Measurements from ENCODE around the gene TOMM34.

DNA sequence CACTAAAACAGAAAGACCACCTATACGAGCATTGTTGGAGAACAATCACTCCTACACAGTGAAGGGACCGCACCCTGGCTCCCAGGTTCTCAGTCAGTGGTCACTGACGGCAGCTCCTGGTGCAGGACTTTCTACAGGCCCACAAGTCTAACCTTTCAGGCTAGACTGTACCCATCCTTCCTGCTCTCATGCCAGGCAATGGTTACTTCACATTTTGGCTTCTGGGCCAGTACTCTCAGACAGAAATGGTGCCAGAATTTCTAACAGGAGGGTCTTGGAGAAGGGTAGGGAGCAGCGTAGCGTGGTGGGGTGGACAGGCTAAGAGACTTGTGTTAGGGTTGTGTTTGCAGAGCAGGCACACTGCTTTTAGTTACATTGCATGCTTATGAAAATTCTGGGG is 12.1 kb downstream of the TOMM34 start:
- TF ChIP-seq, protein P1, sequence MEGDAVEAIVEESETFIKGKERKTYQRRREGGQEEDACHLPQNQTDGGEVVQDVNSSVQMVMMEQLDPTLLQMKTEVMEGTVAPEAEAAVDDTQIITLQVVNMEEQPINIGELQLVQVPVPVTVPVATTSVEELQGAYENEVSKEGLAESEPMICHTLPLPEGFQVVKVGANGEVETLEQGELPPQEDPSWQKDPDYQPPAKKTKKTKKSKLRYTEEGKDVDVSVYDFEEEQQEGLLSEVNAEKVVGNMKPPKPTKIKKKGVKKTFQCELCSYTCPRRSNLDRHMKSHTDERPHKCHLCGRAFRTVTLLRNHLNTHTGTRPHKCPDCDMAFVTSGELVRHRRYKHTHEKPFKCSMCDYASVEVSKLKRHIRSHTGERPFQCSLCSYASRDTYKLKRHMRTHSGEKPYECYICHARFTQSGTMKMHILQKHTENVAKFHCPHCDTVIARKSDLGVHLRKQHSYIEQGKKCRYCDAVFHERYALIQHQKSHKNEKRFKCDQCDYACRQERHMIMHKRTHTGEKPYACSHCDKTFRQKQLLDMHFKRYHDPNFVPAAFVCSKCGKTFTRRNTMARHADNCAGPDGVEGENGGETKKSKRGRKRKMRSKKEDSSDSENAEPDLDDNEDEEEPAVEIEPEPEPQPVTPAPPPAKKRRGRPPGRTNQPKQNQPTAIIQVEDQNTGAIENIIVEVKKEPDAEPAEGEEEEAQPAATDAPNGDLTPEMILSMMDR (IDR thresholded peaks at IDR 0.05): no peak
- no peak for TF ChIP-seq POLR2A (IDR thresholded peaks at IDR 0.05)

Measured in uterus (tissue), 2 donors.